ENCODE data around the gene DNAH11. TPM values are rescaled to one million over a fixed set of nuclear protein-coding genes. Genes with fewer than 3 reads are reported as not detected.

DNAH11 gene
- total and polyA plus RNA-seq, 9 of the 15 experiments (the other 6 are each of a cell fraction or from before 2014, with no cell fraction given): under 0.01 TPM; not detected in 7

DNA sequence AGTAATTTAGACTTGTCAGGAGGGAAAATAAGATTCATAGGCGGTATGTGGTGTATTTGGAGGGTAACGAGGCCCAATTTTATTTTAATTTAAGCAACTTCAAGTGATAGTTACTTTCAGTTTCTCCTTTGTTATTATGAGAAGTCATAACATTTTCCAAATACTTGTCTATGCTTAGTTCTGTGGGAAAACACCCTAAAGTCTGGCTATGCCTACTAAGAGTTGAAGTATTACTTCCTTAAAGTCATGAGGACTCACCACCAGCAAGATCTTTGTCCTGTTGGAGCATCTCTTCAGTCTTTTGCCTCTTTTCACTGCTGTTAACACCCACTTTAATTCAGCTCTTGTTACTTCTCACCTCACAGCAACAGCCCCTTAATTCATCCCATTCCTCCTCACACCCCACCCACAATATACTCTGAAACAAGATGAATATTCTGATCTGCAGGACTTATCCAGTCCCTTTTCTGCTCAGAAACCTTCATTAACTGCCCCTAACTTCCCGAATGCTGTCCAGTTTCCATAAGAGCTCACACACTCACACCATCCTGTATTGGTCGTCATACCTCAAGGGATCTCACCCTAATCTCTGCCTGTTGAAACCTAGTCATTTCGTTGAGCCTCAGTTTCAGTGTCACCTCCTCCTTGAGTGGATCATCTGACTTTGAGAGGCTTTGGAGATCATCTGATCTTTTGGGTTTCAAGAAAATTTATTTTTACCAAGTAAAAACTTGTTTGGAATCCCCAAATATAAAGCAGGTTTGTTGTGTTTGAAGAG, 61.3 kb downstream of the DNAH11 start (continued):
- TF ChIP-seq, protein P1, sequence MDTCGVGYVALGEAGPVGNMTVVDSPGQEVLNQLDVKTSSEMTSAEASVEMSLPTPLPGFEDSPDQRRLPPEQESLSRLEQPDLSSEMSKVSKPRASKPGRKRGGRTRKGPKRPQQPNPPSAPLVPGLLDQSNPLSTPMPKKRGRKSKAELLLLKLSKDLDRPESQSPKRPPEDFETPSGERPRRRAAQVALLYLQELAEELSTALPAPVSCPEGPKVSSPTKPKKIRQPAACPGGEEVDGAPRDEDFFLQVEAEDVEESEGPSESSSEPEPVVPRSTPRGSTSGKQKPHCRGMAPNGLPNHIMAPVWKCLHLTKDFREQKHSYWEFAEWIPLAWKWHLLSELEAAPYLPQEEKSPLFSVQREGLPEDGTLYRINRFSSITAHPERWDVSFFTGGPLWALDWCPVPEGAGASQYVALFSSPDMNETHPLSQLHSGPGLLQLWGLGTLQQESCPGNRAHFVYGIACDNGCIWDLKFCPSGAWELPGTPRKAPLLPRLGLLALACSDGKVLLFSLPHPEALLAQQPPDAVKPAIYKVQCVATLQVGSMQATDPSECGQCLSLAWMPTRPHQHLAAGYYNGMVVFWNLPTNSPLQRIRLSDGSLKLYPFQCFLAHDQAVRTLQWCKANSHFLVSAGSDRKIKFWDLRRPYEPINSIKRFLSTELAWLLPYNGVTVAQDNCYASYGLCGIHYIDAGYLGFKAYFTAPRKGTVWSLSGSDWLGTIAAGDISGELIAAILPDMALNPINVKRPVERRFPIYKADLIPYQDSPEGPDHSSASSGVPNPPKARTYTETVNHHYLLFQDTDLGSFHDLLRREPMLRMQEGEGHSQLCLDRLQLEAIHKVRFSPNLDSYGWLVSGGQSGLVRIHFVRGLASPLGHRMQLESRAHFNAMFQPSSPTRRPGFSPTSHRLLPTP (IDR thresholded peaks at IDR 0.05; ENCODE audit: borderline replicate concordance, extremely low read depth, insufficient read length): no peak
- TF ChIP-seq, protein P2, sequence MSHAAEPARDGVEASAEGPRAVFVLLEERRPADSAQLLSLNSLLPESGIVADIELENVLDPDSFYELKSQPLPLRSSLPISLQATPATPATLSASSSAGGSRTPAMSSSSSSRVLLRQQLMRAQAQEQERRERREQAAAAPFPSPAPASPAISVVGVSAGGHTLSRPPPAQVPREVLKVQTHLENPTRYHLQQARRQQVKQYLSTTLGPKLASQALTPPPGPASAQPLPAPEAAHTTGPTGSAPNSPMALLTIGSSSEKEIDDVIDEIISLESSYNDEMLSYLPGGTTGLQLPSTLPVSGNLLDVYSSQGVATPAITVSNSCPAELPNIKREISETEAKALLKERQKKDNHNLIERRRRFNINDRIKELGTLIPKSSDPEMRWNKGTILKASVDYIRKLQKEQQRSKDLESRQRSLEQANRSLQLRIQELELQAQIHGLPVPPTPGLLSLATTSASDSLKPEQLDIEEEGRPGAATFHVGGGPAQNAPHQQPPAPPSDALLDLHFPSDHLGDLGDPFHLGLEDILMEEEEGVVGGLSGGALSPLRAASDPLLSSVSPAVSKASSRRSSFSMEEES (CRISPR knock-in tag; IDR thresholded peaks at IDR 0.05): no peak
- TF ChIP-seq NR2C1 (IDR thresholded peaks at IDR 0.05) (no peak), NR2C1 (tag; IDR thresholded peaks at IDR 0.05) (no peak), ZNF175 (CRISPR knock-in tag; IDR thresholded peaks at IDR 0.05; ENCODE audit: low read depth) (no peak), NFYB (IDR thresholded peaks at IDR 0.05; ENCODE audit: extremely low read depth, insufficient read length) (no peak), CBFA2T3 (IDR thresholded peaks at IDR 0.05) (no peak), HDAC6 (IDR thresholded peaks at IDR 0.05; ENCODE audit: low read depth, low read length) (no peak)

Data from K562 (cell line).